Activated T-cell treated with anti-CD3 and anti-CD28 coated beads for 24 hours (primary cell): Measurements from ENCODE around the gene DBNL.

ENCODE experiments used
- DNase-seq: peaks from one replicate; pipeline ENCODE4 v3.0.0-alpha.2; 2020; ENCODE audit warnings: low read depth

Gene DBNL

GRCh38 chr7:44043902-44044301, 600 bp upstream of the DBNL start:
- no peak for DNase-seq

- no peak for DNase-seq
Measured at GRCh38 chr7:44045226-44046014, 918 bp downstream of the DBNL start.

GRCh38 chr7:44046321-44047061, 2.0 kb downstream of the DBNL start:
- DNase-seq, result no peak

GRCh38 chr7:44048031-44048795, 3.7 kb downstream of the DBNL start:
- DNase-seq, result no peak

- no peak for DNase-seq
Measured at GRCh38 chr7:44050121-44050914, 5.8 kb downstream of the DBNL start.

- DNase-seq, result no peak
Measured at GRCh38 chr7:44050915-44051560, 6.5 kb downstream of the DBNL start.

GRCh38 chr7:44051611-44052220, 7.2 kb downstream of the DBNL start:
- no peak for DNase-seq

- no peak for DNase-seq
Measured at GRCh38 chr7:44052771-44053365, 8.4 kb downstream of the DBNL start.

GRCh38 chr7:44056681-44057080, 12.2 kb downstream of the DBNL start:
- no peak for DNase-seq

GRCh38 chr7:44057181-44057848, 12.8 kb downstream of the DBNL start:
- DNase-seq, result no peak

- DNase-seq, result no peak
Measured at GRCh38 chr7:44057849-44058758, 13.6 kb downstream of the DBNL start.

GRCh38 chr7:44058759-44059218, 14.3 kb downstream of the DBNL start:
- no peak for DNase-seq

- DNase-seq, result no peak
Measured at GRCh38 chr7:44059219-44060090, 15.0 kb downstream of the DBNL start.

GRCh38 chr7:44060091-44060947, 15.8 kb downstream of the DBNL start:
- DNase-seq, result no peak

GRCh38 chr7:44060948-44061644, 16.6 kb downstream of the DBNL start:
- DNase-seq, result no peak

GRCh38 chr7:44061645-44062179, 17.2 kb downstream of the DBNL start:
- no peak for DNase-seq
